Measurements from ENCODE around the gene VCL. TPM values are rescaled to one million over a fixed set of nuclear protein-coding genes. Genes with fewer than 3 reads are reported as not detected.

Gene VCL
- total RNA-seq, 1 experiment from 2014 or later: 291 TPM

GRCh38 chr10:74139981-74140380 lies 142.1 kb downstream of the VCL start:
- Histone ChIP-seq H2AFZ (ENCODE audit: low read length) (no peak overlapping the region), H3K23me2 (ENCODE audit: insufficient read length, low read depth, low read length, poor library complexity, severe bottlenecking) (no peaks in the 10 kb centered on the region), H2BK5ac (ENCODE audit: insufficient read length, low read length) (no peak overlapping the region), H3K4ac (ENCODE audit: low read depth, low read length) (no peak overlapping the region), H4K5ac (ENCODE audit: insufficient read length, low read depth, low read length) (no peak overlapping the region), H3K9me3 (ENCODE audit: control insufficient read depth, low read depth, low read length) (no peaks in the 10 kb centered on the region), H2BK15ac (ENCODE audit: low read depth, low read length) (no peak overlapping the region), H2BK120ac (ENCODE audit: low read depth, low read length, poor library complexity, severe bottlenecking) (no peak overlapping the region), H2BK20ac (ENCODE audit: low read depth, low read length, poor library complexity, severe bottlenecking) (no peak overlapping the region), H3K14ac (ENCODE audit: insufficient read depth, low read length) (no peak overlapping the region), H4K91ac (ENCODE audit: insufficient read length, low read depth, low read length) (no peak overlapping the region), H3K27ac (ENCODE audit: insufficient read length, low read depth, low read length) (no peak overlapping the region), H3K18ac (ENCODE audit: insufficient read length, low read depth, low read length) (no peak overlapping the region), H3K4me2 (ENCODE audit: insufficient read depth, insufficient read length, low read length) (no peak overlapping the region), H3K56ac (ENCODE audit: insufficient read length, low read depth, low read length) (no peak overlapping the region), H3K79me2 (ENCODE audit: insufficient read depth, low read length) (no peaks in the 10 kb centered on the region), H2AK5ac (ENCODE audit: insufficient read length, low read length) (no peak overlapping the region), H4K8ac (replicated peaks; ENCODE audit: insufficient read length, low read depth, low read length) (no peak overlapping the region), H3K4me1 (ENCODE audit: insufficient read depth, low read length) (no peaks in the 10 kb centered on the region), H3K27me3 (ENCODE audit: insufficient read depth, low read length) (no peaks in the 10 kb centered on the region), H3K79me1 (ENCODE audit: insufficient read depth, low read depth, low read length, poor library complexity, severe bottlenecking) (peaks cover 2% of the 10 kb centered on the region), H3K23ac (ENCODE audit: insufficient read length, low read depth, low read length) (no peak overlapping the region), H3T11ph (ENCODE audit: low read length) (no peak overlapping the region), H2BK12ac (ENCODE audit: insufficient read length, low read depth, low read length) (no peak overlapping the region), H3K9ac (ENCODE audit: extremely low read depth, insufficient read length, low read length) (no peak overlapping the region), H4K20me1 (ENCODE audit: control insufficient read depth, insufficient read depth, insufficient read length) (no peaks in the 10 kb centered on the region)
- DNase-seq: no peak
- no peaks in the 10 kb centered on the region for H3K9me3 Mint-ChIP-seq
- no peaks in the 10 kb centered on the region for H3K27me3 Mint-ChIP-seq (ENCODE audit: low read depth)
- H3K4me3 Mint-ChIP-seq: no peak overlapping the region
- H3K36me3 Mint-ChIP-seq (ENCODE audit: insufficient read depth in 1 of 3, low read depth in 3 of 3): peaks cover 13 to 32% (median 29%) of the 10 kb centered on the region in 3 experiments; a peak in 6 of 7 replicates
- TF ChIP-seq CTCF (conservative IDR thresholded peaks at IDR 0.05): no peak
- no CpG with 5 or more reads among the region's 18 CpGs for WGBS (ENCODE audit: extremely low coverage, insufficient read length, low lambda C conversion rate)
- no peak overlapping the region for H3K27ac Mint-ChIP-seq
- H3K4me1 Mint-ChIP-seq: no peaks in the 10 kb centered on the region

All from H9 (cell line).